ENCODE measurements around the gene ZC3H12D. TPM values are rescaled to one million over a fixed set of nuclear protein-coding genes. Genes with fewer than 3 reads are reported as not detected.

Gene ZC3H12D
- polyA plus RNA-seq, 3 donors = 0.96 to 4.7 (median 1.2) TPM

DNA sequence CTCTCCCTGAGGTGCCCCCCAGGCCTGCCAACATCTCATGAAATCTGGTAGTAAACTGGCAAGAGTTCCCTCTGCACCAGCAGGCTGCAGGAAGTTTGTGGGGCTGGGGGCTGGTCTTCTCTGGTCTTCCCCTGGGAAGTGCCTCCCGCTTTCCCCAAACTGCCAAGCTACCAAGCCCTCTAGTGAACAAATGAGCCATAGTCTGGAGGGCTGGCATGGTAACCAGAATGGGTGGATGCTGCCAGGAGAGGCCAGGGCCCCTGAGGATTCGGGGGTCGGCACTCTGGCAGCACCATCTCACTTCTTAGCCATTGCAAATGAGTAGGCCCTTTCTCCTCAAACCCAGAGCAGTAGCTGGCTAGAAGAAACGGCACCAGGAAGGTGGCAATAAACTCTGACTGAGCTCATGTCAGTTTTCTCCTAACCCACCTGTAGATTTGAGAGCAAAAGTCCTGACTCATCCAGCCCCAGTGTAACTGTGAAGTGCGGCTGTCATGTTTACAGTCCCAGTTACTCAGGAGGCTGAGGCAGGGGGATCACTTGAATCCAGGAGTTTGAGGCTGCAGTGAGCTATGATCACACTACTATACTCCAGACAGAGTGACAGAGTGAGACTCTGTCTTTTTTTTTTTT, 35.9 kb downstream of the ZC3H12D start:
- H3K27me3 Mint-ChIP-seq (ENCODE audit: low read depth in 3 of 3) = peaks cover 11 to 20% (median 15%) of the 10 kb centered on the region in 3 donors

DNA sequence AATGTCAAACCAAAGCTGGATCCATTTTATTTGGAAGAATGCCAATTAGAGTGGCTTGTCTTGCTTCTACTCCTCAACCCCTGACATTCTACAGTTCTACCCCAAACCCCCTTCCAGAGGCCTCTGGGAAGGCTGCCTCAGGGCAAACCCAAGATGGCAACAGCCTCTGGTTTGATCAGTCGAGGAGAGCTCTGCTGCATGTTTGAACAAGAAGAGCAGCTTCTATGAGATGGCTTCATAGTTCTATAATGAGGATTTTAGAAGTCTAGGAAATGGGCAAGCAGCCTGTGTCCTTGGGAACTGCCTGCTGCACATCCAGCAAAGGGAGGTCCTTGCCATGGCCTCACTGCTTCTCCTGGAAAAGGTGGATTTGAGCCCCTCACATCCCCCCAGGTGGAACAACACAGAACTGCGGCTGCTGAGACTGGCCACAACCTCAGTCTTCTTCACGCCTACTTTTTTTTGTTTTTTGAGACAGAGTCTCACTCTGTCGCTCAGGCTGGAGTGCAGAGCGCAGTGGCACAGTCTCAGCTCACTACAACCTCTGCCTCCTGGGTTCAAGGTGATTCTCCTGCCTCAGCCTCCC, 37.9 kb downstream of the ZC3H12D start:
- Histone ChIP-seq H3K27me3 (ENCODE audit: control insufficient read depth in 2 of 2, insufficient read depth in 2 of 2, low read length in 2 of 2) (peaks cover 4 to 13% of the 10 kb centered on the region in 2 donors), H3K79me2 (ENCODE audit: insufficient read depth, low read length) (no peaks in the 10 kb centered on the region), H3K27ac (ENCODE audit: low read depth in 1 of 2, low read length in 2 of 2) (no peak overlapping the region), H3K9me3 (replicated peaks in 1 of 2; ENCODE audit: control insufficient read depth in 1 of 2, insufficient read depth in 1 of 2, low read length in 2 of 2) (no peaks in the 10 kb centered on the region), H3K9ac (ENCODE audit: insufficient read depth, low read length, poor library complexity, severe bottlenecking) (no peak overlapping the region), H4K20me1 (ENCODE audit: insufficient read depth, low read length) (no peaks in the 10 kb centered on the region), H3K4me1 (ENCODE audit: control insufficient read depth in 1 of 2, insufficient read depth in 2 of 2, low read length in 2 of 2) (peaks cover 9 to 15% of the 10 kb centered on the region in 2 donors), H3K4me2 (replicated peaks; ENCODE audit: extremely low read depth, low read length, poor library complexity, severe bottlenecking) (no peak overlapping the region), H3K4me3 (replicated peaks in 1 of 3; ENCODE audit: low read depth in 2 of 3, low read length in 3 of 3) (no peak overlapping the region), H2AFZ (ENCODE audit: insufficient read depth, low read depth, low read length, poor library complexity, severe bottlenecking) (no peak overlapping the region), H3K36me3 (replicated peaks in 1 of 2; ENCODE audit: control insufficient read depth in 1 of 2, insufficient read depth in 2 of 2, low read length in 2 of 2) (no peaks in the 10 kb centered on the region)
- Mint-ChIP-seq H3K36me3 (peaks cover 6% of the 10 kb centered on the region in 2 donors), H3K27me3 (ENCODE audit: low read depth in 3 of 3) (peaks cover 7 to 18% (median 15%) of the 10 kb centered on the region in 3 donors), H3K4me1 (peaks cover 4% of the 10 kb centered on the region), H3K4me3 (no peak overlapping the region), H3K9me3 (peaks cover 0 to 9% (median 3%) of the 10 kb centered on the region in 7 donors), H3K27ac (no peak overlapping the region)
- 89% methylated on average over 5 of the region's 5 CpGs for WGBS (ENCODE audit: insufficient coverage)
- intact Hi-C loops (cut with micrococcal nuclease) = no loop called here
- TF ChIP-seq, protein P1, sequence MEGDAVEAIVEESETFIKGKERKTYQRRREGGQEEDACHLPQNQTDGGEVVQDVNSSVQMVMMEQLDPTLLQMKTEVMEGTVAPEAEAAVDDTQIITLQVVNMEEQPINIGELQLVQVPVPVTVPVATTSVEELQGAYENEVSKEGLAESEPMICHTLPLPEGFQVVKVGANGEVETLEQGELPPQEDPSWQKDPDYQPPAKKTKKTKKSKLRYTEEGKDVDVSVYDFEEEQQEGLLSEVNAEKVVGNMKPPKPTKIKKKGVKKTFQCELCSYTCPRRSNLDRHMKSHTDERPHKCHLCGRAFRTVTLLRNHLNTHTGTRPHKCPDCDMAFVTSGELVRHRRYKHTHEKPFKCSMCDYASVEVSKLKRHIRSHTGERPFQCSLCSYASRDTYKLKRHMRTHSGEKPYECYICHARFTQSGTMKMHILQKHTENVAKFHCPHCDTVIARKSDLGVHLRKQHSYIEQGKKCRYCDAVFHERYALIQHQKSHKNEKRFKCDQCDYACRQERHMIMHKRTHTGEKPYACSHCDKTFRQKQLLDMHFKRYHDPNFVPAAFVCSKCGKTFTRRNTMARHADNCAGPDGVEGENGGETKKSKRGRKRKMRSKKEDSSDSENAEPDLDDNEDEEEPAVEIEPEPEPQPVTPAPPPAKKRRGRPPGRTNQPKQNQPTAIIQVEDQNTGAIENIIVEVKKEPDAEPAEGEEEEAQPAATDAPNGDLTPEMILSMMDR (IDR thresholded peaks at IDR 0.05) = no peak
- DNase-seq = no peak

More for the DNA sequence above, 35.9 kb downstream of the ZC3H12D start:
- no peak overlapping the region for H3K27ac ChIP-seq (ENCODE audit: low read depth in 1 of 2, low read length in 2 of 2)
- H3K4me1 ChIP-seq (ENCODE audit: control insufficient read depth in 1 of 2, insufficient read depth in 2 of 2, low read length in 2 of 2) = peaks cover 10 to 19% of the 10 kb centered on the region in 2 donors
- H3K79me2 ChIP-seq (ENCODE audit: insufficient read depth, low read length) = no peaks in the 10 kb centered on the region
- H3K27me3 ChIP-seq (ENCODE audit: control insufficient read depth in 2 of 2, insufficient read depth in 2 of 2, low read length in 2 of 2) = peaks cover 4 to 17% of the 10 kb centered on the region in 2 donors
- DNase-seq = no peak
- peaks cover 2 to 9% of the 10 kb centered on the region in 2 donors for H3K36me3 ChIP-seq (replicated peaks in 1 of 2; ENCODE audit: control insufficient read depth in 1 of 2, insufficient read depth in 2 of 2, low read length in 2 of 2)
- H3K9me3 ChIP-seq (replicated peaks in 1 of 2; ENCODE audit: control insufficient read depth in 1 of 2, insufficient read depth in 1 of 2, low read length in 2 of 2) = no peaks in the 10 kb centered on the region
- Mint-ChIP-seq H3K9me3 (peaks cover 0 to 9% (median 2%) of the 10 kb centered on the region in 7 donors), H3K4me3 (no peak overlapping the region), H3K36me3 (peaks cover 16 to 20% of the 10 kb centered on the region in 2 donors), H3K4me1 (peaks cover 8% of the 10 kb centered on the region), H3K27ac (no peak overlapping the region)
- TF ChIP-seq, protein P1 (IDR thresholded peaks at IDR 0.05) = no peak
- H3K9ac ChIP-seq (ENCODE audit: insufficient read depth, low read length, poor library complexity, severe bottlenecking) = no peak overlapping the region
- H2AFZ ChIP-seq (ENCODE audit: insufficient read depth, low read depth, low read length, poor library complexity, severe bottlenecking) = no peak overlapping the region
- no peak overlapping the region for H3K4me2 ChIP-seq (replicated peaks; ENCODE audit: extremely low read depth, low read length, poor library complexity, severe bottlenecking)
- WGBS (ENCODE audit: insufficient coverage) = 93% methylated on average over 4 of the region's 5 CpGs
- intact Hi-C loops (cut with micrococcal nuclease) = no loop called here
- no peak overlapping the region for H3K4me3 ChIP-seq (replicated peaks in 1 of 3; ENCODE audit: low read depth in 2 of 3, low read length in 3 of 3)
- no peaks in the 10 kb centered on the region for H4K20me1 ChIP-seq (ENCODE audit: insufficient read depth, low read length)
